ENCODE measurements around the gene SORCS3. TPM values are rescaled to one million over a fixed set of nuclear protein-coding genes. Genes with fewer than 3 reads are reported as not detected.

The SORCS3 gene
- total RNA-seq, 3 donors from 2014 or later (not counting 1 experiment from before 2014, with no cell fraction given): 0.05 to 0.09 TPM; not detected in 1

GRCh38 chr10:104892879-104893617, 252.0 kb downstream of the SORCS3 start:
- Histone ChIP-seq H3K27ac (ENCODE audit: low read length) (no peak overlapping the region), H3K27me3 (ENCODE audit: control insufficient read depth, insufficient read depth, low read length) (no peaks in the 10 kb centered on the region), H3K9me3 (ENCODE audit: control insufficient read depth, insufficient read depth, low read length) (no peaks in the 10 kb centered on the region), H3K36me3 (ENCODE audit: control insufficient read depth, insufficient read depth, low read length) (no peaks in the 10 kb centered on the region), H3K4me3 (ENCODE audit: low read length) (no peak overlapping the region), H3K4me1 (ENCODE audit: control insufficient read depth, insufficient read depth, low read length) (no peaks in the 10 kb centered on the region)
- H3K27ac Mint-ChIP-seq: no peak overlapping the region
- TF ChIP-seq CTCF (IDR thresholded peaks at IDR 0.05): no peak
- no peaks in the 10 kb centered on the region for H3K4me1 Mint-ChIP-seq
- H3K9me3 Mint-ChIP-seq: peaks cover 10 to 11% of the 10 kb centered on the region in 2 donors
- intact Hi-C loops (cut with micrococcal nuclease): no loop called here
- peaks cover 0 to 3% of the 10 kb centered on the region in 2 donors for H3K27me3 Mint-ChIP-seq (ENCODE audit: low read depth in 2 of 2)
- H3K4me3 Mint-ChIP-seq: no peak overlapping the region
- ATAC-seq (no peak), DNase-seq (no peak)
- 77% methylated on average over 5 of the region's 5 CpGs for WGBS (ENCODE audit: insufficient coverage)
- peaks cover 14% of the 10 kb centered on the region for H3K36me3 Mint-ChIP-seq

GRCh38 chr10:104893701-104894100, 252.6 kb downstream of the SORCS3 start:
- H3K36me3 ChIP-seq (ENCODE audit: control insufficient read depth, insufficient read depth, low read length): no peaks in the 10 kb centered on the region
- no peak for TF ChIP-seq CTCF (IDR thresholded peaks at IDR 0.05)
- no peak for ATAC-seq
- H3K27me3 ChIP-seq (ENCODE audit: control insufficient read depth, insufficient read depth, low read length): no peaks in the 10 kb centered on the region
- no peak overlapping the region for H3K4me3 ChIP-seq (ENCODE audit: low read length)
- no peak for DNase-seq
- Mint-ChIP-seq H3K27me3 (ENCODE audit: low read depth in 2 of 2) (peaks cover 0 to 3% of the 10 kb centered on the region in 2 donors), H3K4me1 (no peaks in the 10 kb centered on the region), H3K36me3 (peaks cover 14% of the 10 kb centered on the region), H3K9me3 (peaks cover 9 to 10% of the 10 kb centered on the region in 2 donors), H3K4me3 (no peak overlapping the region), H3K27ac (no peak overlapping the region)
- intact Hi-C loops (cut with micrococcal nuclease): no loop called here
- no peak overlapping the region for H3K27ac ChIP-seq (ENCODE audit: low read length)
- no peaks in the 10 kb centered on the region for H3K4me1 ChIP-seq (ENCODE audit: control insufficient read depth, insufficient read depth, low read length)
- 33% methylated on average over 6 of the region's 6 CpGs for WGBS (ENCODE audit: insufficient coverage)
- H3K9me3 ChIP-seq (ENCODE audit: control insufficient read depth, insufficient read depth, low read length): no peaks in the 10 kb centered on the region

- 69% methylated on average over 3 of the region's 3 CpGs for WGBS (ENCODE audit: insufficient coverage)
- H3K9me3 Mint-ChIP-seq: peaks cover 4 to 7% of the 10 kb centered on the region in 2 donors
- no peaks in the 10 kb centered on the region for H3K36me3 ChIP-seq (ENCODE audit: control insufficient read depth, insufficient read depth, low read length)
- H3K9me3 ChIP-seq (ENCODE audit: control insufficient read depth, insufficient read depth, low read length): no peaks in the 10 kb centered on the region
- H3K27me3 Mint-ChIP-seq (ENCODE audit: low read depth in 2 of 2): peaks cover 0 to 3% of the 10 kb centered on the region in 2 donors
- peaks cover 7% of the 10 kb centered on the region for H3K36me3 Mint-ChIP-seq
- no peak overlapping the region for H3K27ac ChIP-seq (ENCODE audit: low read length)
- no peak for TF ChIP-seq CTCF (IDR thresholded peaks at IDR 0.05)
- no peaks in the 10 kb centered on the region for H3K4me1 ChIP-seq (ENCODE audit: control insufficient read depth, insufficient read depth, low read length)
- H3K4me3 Mint-ChIP-seq: no peak overlapping the region
- intact Hi-C loops (cut with micrococcal nuclease): no loop called here
- H3K27ac Mint-ChIP-seq: no peak overlapping the region
- H3K27me3 ChIP-seq (ENCODE audit: control insufficient read depth, insufficient read depth, low read length): no peaks in the 10 kb centered on the region
- H3K4me3 ChIP-seq (ENCODE audit: low read length): no peak overlapping the region
- H3K4me1 Mint-ChIP-seq: no peaks in the 10 kb centered on the region
- ATAC-seq: no peak
- DNase-seq: no peak
Observed at GRCh38 chr10:104894681-104895080, 253.6 kb downstream of the SORCS3 start.

- intact Hi-C loops (cut with micrococcal nuclease): no loop called here
- Histone ChIP-seq H3K27me3 (ENCODE audit: control insufficient read depth, insufficient read depth, low read length) (no peaks in the 10 kb centered on the region), H3K27ac (ENCODE audit: low read length) (no peak overlapping the region), H3K36me3 (ENCODE audit: control insufficient read depth, insufficient read depth, low read length) (no peaks in the 10 kb centered on the region), H3K4me3 (ENCODE audit: low read length) (no peak overlapping the region), H3K9me3 (ENCODE audit: control insufficient read depth, insufficient read depth, low read length) (no peaks in the 10 kb centered on the region), H3K4me1 (ENCODE audit: control insufficient read depth, insufficient read depth, low read length) (no peaks in the 10 kb centered on the region)
- Mint-ChIP-seq H3K4me1 (no peaks in the 10 kb centered on the region), H3K27ac (no peak overlapping the region), H3K4me3 (no peak overlapping the region), H3K9me3 (peaks cover under 1 to 4% of the 10 kb centered on the region in 2 donors), H3K36me3 (peaks cover 3% of the 10 kb centered on the region), H3K27me3 (ENCODE audit: low read depth in 2 of 2) (peaks cover 0 to 3% of the 10 kb centered on the region in 2 donors)
- DNase-seq (no peak), ATAC-seq (no peak)
- 67% methylated on average over 1 of the region's 1 CpG for WGBS (ENCODE audit: insufficient coverage)
- TF ChIP-seq CTCF (IDR thresholded peaks at IDR 0.05): no peak
Observed at GRCh38 chr10:104895541-104895940, 254.5 kb downstream of the SORCS3 start.

All from natural killer cell (primary cell).